HL-60/S4 (cell line): ENCODE results near the gene GMDS.
"Not testable (repeated sequence)": the region's sequence is repeated elsewhere in the genome, so short reads cannot be mapped to it uniquely, and the experiment has no call there.

Experiments
- in situ Hi-C: fragments of 300-500 bp; cut with MboI; formaldehyde crosslinking; loops from 2 replicates; pipeline ENCODE4 v1.14.3; 2022; ENCODE audit warnings: low sequenced_read_pairs

GMDS gene

DNA sequence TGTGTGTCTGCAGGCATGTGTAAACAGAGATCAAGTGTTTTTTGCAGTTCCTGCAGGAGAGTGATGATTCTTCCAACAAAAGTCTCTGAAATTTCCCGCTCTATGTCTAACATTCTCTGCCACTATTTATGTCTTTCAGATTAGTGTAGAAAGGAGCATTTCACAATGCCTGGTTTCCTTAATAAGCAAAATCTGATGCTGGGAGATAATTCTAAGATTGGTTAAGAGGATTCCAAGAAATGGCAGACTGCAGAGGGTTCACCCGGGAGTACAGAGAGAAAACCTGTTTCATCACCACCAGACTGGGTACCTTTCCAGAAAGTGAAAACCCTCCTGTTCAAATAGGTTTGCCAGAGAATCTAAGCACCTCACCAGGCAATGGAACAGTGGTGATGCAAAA is 573.0 kb downstream of the GMDS start:
- in situ Hi-C loops, result no loop called here

DNA sequence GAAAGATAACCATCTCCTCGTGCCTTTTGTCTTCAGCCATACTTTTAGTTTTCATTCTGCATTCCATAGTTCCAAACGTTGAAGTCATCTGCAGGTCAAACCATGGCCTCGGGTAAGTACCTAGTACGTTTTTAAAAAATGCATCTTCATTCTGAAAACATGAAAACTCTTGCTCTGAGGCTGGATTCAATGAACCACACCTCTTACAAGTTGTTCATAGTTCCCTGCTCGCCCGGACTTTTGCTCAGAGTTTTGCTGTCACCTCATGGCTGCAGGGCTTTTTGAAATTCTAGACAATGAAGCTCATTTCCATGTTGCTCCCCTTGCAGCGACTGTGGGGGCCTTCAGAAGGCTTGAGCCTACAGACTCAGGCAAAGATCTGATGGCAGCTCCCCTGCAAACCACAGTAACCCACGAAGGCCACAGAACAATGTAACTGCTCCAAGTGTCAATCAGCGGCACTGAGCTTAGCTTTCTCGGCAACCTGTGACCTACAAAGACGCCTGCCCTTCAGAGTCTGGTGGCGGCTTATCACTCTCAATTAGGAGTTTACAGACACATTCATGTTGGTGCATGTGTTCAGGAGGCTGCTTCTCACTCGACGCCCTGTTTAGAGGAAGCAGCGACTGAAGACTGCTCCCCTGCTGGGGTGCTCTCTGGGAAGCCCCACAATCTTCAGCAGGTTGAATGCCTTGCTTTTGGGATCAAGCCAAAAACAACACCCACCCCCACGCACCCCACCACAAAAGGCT is 574.5 kb downstream of the GMDS start:
- in situ Hi-C loops, result no loop called here

DNA sequence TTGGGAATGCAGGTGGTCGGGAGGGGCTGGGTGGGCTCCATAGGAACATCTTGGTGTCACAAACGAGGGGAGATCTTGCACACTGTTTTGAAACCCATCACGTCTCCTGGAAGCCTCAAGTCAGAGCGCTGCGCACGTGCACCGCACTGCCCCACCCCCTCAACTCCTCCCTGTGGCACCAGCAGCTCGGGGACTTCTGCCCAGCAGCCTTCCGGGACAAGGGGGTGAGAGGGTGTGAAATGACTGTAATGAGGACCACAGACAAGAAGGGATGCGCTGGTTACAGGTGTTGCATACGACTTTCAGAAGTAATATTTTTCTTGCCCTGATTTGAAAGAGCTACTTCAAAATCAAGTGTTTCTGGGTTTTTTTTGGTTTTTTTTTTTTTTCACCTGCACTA is 575.4 kb downstream of the GMDS start:
- in situ Hi-C loops, result no loop called here

DNA sequence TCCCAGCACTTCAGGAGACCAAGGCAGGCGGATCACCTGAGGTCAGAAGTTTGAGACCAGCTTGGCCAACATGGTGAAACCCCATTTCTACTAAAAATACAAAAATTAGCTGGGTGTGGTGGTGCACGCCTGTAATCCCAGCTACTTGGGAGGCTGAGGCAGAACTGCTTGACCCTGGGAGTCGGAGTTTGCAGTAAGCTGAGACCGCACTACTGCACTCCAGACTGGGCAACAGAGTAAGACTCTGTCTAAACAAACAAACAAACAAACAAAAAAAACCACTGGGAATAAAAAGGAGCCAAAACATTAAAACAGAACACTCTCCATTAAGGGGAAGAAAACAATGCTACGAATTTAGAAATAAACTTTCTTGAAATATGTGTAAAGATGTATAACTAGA is 576.9 kb downstream of the GMDS start:
- in situ Hi-C loops, result not testable (repeated sequence)

DNA sequence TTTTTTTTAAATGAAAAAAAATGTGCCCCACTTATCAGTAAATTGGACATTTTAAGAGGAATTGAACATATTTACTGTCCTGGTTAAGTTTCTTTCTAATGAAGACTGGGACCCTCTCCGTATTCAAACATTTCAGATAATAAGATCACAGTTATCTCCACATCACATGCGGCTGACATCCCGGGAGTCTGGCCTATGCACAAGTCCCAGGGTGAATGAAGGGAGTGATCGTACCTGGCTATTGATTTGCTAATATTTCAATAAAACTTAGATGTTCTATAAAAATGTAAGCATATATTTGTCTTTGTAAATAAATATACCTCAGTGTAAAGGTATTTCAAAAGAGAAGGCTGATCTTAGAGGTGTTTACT is 577.6 kb downstream of the GMDS start:
- in situ Hi-C loops, result no loop called here

DNA sequence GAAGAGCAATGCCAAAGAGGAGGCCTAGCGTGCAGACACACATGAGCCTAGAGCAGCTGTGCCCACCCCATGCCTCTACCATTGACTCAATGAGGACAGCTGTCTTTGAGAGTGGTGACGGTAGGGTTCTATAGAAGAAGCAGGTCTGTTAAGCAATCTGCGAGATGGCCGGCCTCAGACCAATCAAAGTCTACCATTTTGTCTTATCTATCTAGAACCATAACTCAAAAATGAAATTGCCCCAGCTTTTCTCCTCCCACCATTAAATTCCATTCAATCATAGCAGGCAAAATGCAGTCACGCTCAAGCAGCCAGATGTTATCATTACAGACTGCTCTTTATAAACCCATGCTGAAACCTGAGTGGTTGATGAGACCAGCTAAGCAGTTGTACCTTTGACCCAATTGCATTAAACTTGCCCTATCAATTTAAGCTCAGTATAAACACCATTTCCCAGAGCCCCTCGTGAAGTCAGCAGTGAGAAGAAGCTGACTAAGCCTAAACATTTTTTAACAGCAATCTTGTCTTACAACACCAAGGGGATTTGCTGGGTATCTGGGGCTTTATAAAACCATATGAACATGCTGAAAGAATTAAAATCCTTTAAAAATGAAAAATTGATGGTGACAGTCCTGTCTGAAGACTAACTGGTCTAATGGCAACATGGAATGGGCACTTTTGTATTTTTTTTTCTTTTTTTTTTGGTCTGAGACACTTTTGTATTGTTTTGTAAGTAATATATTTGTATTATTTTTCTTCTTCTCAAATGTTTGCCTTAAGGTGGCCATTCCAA is 578.2 kb downstream of the GMDS start:
- in situ Hi-C loops, result no loop called here

DNA sequence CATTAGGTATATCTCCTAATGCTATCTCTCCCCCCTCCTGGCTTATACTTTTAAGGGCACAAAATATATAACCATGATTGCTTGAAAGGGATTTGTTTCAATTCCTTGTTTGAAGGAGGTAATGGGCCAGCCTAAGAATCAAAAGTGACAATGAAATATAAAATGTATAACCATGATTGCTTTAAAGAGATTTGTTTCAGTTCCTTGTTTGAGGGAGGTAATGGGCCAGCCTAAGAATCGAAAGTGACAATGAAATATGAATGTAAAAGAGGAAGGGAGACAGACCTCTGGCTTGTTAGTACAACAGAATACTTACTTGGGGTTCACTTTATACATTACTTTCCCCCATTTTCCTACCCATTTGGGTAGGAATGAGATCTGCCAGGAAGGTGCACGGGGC is 580.2 kb downstream of the GMDS start:
- in situ Hi-C loops, result no loop called here

DNA sequence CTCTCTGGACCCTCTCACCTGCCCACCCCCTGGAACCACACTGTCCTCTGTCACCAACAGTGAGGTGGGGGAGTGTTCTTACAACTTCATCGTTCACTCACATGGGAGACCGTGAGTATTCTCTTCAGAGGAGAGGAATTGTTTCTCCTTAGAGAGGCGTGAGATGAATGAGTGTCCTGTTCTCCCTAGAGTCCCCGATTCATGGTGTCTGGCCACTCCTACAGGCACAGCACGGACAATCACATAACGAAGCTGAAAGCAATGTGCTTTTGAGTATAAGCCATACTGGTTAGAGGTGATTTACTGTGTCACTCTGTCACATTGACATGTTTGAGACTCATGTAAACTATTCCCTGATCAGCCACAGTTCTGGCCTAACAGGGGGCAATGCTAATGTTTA is 581.1 kb downstream of the GMDS start:
- in situ Hi-C loops, result no loop called here

DNA sequence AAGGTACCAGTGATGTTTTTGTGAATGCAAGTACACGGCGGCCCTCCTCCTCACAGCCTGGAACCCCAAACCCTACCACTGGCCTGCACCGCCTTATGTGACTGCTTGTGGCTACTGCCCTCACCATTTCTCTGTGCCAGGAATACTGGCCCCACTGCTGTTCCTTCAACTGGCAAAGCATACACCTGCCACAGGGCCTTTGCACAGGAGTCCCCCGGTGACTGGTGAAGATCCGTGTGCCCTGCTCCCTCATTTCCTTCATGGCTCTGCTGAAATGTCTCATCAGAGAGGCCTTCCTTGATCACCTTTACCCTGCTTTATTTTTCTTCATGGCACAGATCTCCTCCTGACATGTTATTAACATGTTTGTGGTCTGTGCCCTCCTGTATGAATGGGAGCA is 581.9 kb downstream of the GMDS start:
- in situ Hi-C loops, result no loop called here

DNA sequence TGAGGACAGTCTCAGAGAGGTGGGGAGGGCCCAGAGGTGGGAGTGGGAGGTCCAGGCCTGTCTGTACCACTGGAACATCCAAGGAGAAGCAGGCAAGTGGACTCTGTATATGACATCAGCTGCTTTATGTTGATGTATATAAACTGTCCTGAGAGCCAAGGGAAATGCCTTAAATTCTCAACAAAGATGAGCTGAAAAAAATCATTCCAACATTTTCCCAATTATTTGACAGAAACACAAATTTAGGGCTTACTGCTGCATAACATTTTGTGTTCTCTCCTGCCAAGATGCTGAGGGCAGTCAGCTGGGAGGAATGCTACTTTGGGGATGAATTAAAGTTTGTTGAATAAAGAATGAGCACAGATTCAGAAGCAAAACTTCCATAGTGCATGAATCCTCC is 582.9 kb downstream of the GMDS start:
- in situ Hi-C loops, result no loop called here

DNA sequence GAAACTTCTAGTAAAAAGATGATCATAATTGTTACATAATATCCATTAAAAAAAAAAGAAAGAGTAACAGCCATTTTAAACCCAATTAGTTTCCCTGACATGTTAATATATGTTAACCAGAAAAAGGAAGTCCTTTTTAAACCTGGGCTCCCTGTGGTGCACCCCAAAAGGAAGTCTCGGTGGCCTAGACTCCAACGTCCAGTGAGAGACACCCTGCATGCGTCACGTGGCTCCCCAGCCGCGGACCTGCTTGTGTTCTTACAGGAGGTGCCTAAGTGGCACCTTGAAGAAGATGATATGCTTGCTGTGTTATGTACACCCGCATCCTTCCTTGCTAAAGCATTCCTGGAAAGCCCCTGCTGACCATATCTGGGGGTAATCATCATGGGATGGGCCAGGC is 585.6 kb downstream of the GMDS start:
- in situ Hi-C loops, result no loop called here

DNA sequence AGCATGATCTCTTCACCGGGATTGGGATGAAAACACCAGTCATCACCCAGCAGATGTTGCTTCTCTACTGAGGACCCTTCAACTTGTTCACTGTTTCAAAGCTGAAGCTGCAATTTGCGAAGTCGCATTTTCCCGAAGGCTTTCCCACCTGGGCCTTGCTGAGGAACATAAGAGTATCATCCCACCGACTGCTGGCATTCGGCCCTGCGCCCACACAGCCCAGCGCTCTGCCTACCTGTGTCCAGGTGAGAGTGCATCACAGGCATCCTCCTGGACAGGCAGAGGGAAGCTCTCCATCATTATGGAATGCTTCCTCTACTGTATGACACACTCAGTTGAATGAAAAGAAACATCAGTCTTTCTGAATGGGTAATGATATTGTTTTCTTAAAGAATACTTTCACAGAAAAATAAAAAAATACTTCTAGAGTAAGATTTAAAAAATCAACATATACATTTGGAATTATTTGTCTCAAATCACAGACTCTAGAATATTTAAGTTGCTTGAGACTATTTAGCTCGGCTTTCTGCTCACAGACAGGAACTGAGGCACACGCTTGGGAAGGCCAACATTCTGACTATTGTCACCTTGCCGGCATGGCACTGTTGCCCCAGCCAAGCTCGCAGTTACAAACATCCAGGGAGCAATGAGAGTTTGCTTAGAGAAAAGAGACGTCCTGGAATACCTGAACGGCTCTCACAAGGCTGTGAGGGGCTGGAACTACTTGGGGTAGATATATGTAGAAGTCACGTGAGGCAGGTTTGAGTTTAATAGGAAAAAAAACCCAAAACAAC is 587.0 kb downstream of the GMDS start:
- in situ Hi-C loops, result no loop called here

DNA sequence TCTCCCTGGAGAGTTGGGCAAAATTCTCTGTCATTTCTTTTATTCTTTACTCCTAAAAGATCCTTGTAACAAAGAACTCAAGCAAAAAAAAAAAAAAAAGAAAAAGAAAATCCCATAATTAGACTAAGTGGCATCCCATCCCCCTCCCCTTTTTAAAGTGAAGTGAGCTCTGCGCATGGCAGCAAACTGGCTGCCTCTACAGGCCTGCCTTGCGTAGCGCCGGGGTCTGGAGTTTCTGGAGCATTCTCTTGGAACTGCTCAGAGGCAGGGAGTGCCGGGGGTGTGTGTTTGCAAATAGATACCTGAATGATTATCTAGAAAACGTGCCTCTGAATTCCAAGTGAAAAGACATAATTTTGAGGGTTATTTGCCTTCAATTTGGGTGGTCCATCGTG is 587.6 kb downstream of the GMDS start:
- in situ Hi-C loops, result no loop called here

DNA sequence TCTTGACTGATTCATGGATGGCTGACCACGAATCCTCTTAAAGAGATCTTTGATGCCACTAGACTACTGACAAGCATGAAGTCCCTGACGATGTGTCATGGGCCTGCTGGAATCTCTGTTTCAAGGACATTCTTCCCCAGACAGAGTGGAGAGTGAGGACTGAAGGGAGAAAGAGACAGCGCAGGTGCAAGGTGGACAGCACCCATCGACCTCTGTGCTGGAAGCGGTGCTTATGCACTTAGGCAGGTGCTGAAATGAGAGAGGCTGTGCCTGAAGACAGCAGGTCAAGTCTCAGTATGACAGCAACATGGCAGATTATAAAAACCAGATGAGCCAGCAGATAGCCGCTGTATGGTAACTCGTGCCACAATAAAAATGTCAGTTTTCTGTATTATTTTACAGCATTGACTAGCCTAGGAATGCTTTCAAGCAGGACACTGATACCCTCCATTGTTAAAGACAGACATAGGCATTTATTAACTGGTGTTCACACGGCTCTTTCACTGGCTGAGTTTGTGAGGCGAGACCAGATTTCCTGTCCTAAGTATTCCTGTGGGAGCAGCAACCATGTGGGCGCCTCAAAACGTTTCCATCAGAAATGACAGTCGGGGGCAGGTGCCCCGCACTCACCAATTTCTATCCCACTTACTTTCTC is 588.2 kb downstream of the GMDS start:
- in situ Hi-C loops, result no loop called here

DNA sequence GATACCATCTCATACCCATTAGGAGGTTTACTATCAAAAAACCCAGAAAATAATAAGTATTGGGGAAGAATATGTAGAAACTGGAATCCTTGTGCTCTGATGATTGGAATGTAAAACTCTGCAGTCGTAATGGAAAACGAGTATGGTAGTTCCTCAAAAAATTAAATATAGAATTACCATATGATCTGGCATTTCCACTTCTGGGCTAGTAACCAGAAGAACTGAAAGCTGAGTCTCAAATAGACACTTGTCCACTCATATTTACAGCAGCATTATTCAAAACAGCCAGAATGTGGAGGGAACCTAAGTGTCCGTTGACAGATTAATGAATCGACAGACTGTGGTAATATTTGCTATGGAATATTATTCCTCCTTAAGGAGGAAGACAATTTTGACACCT is 591.4 kb downstream of the GMDS start:
- in situ Hi-C loops, result no loop called here

DNA sequence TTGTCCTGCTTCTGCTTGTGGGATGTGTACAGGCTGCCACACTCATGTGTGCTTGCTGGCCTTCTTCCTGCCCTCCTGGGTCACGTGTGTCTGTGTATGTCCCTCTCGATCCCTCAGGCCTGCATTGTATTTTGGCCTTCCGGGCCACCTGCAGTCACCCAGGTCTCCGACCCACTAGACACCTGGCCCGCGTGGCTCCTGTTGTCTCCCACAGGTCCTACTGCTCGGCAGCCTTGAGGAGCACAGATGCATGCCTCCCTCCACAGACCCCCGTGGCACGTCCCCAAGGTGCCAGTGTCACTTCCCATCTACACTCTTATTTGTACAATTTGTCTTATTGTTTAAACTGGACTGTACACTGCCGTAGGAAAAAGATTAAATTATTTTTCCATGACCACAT is 592.6 kb downstream of the GMDS start:
- in situ Hi-C loops, result no loop called here

DNA sequence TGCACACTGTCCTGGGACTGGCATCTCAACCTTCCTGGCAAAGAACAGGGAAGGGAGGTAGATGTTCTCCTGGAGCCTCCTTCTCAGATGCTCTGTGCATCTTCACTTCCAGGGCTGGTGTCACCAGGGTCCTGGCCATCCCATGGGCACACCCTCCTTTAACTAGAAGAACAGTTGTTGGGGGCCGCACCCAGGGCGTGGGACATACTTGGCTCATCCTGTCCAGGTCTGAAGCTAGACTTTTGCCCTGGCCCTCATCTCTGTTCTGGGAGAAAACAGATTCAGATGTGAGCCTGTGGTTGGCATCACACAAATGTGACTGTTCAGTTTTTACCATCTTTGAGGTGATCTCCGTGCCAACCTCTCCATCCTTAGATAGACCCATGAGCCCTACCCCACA is 594.0 kb downstream of the GMDS start:
- in situ Hi-C loops, result no loop called here

DNA sequence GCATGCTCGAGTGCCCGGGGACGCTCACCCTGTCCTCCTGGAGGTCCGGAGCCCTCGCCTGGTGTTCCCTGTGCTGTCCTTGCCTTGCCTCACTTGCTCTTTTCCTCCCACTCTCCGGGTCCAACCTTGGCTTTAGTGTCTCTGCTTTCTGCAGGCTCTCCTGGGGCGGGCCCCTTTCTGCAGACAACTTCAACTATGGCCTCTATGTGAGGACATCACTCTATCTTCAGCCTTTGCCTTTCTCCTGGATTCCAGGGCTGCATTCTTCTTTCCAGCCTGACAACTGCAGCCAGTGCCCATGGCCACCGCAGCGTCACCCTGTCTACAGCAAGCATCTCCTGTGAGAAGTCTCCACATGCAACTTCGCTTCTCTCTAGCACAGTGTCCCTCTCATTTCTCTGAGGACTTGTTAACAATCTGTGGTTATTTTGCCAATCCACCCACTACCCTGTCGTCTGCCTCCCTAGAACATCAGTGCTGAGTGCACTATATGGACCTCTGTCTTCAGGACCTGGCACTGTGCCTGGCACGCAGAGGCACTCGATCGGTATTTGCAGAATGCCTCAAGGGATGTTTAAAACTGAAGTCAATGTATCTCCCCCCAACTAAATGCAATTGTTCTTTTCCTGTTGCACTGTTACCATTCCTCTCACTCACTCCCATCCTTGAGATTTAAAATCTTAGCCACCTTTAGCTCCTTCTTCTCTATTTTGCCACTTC is 599.8 kb downstream of the GMDS start:
- in situ Hi-C loops, result no loop called here

DNA sequence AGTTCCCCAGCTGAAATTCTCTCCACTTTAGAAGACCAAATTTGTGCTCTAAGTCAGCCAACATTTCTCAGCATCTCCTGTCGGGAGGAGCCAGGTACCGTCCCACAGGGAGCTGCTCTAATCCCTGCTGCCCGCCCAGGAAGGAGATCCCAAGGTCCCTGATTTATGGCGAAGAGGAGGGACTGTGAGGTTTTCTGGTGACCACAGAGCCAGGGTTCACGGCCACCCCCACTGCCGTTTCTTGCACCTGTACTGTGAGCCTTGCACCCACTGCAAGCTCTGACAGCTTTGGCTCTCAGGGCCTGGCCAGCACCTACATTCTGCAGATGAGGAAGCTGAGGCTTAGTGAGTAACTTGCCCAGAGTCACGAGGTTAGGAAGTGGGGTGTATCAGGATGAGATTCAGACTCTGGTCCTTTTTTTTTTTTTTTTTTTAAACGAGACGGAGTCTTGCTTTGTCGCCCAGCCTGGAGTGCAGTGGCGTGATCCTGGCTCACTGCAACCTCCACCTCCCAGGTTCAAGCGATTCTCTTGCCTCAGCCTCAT is 600.8 kb downstream of the GMDS start:
- in situ Hi-C loops, result no loop called here

DNA sequence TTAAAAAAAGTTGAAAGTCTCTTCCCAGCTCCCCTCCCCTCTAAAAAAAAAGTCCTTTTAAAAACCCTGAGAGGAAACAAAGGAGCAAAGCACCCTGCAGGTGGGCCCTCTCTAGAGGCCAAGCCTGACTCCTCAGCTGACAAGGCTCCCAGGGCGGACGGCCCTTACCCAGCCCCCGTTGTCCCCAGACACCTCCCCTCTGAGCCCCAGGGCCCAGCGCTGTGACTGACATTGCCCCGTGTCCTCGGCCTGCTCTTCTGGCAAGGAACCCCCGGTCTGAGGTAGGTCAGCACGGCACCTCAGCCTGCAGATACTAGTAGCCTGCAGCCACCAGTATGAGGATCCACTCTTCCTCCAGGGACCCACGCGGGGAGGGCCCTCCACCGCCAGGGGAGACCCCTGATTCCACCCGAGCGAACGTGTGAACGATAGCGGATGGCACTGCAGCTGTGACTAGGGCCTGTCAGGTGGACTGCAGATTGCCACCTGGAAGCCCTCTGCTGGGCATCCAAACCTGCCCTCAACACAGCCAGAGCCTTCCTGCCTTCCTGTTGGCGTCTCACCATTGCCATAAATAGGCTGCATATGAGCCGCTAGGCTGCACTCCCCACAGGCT is 601.5 kb downstream of the GMDS start:
- in situ Hi-C loops, result no loop called here
